ENCODE data around the gene PRDM11.

GRCh38 chr11:45259592-45259991 lies 113.2 kb downstream of the PRDM11 start:
- TF ChIP-seq CTCF (IDR thresholded peaks at IDR 0.05; ENCODE audit: low read length) (no peak), EZH2 (IDR thresholded peaks at IDR 0.05; ENCODE audit: borderline replicate concordance, low read length) (no peak)

All from OCI-LY1 (cell line).